Occipital lobe (tissue), 2 donors: ENCODE results near the gene PHC2. TPM values are rescaled to one million over a fixed set of nuclear protein-coding genes. Genes with fewer than 3 reads are reported as not detected.

ENCODE experiments used
- DNase-seq: peaks from one replicate; lab custom pipeline; 2025; lab: John Stamatoyannopoulos, UW
- total RNA-seq: library from RNA; depleted of rRNA; stranded (reverse); fragments of >200 nt; gene quantifications from one replicate; pipeline ENCODE4 v1.2.3, GENCODE V29; 2014

PHC2 gene
- total RNA-seq, 1 donor from 2014 or later: 54.1 TPM

DNA sequence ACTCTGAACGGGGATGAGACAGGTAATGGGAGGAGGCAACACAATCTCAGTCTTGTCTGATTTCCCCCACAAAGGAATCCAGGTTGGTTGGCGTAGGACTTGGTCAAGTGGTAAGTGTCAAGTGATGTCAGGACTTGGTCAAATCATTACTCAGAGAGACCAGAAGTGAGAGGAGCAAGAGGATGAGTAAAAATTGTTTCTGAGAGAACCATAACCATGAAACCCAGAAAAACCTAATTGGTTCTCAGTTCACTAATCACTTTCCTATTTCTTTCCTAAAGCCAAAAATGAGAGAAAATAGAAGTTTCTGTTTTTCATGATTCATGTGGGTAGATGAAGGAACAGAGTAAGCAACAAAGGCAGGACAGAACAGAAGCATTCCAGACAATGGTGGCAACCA is 5.0 kb downstream of the PHC2 start:
- no peak for DNase-seq

DNA sequence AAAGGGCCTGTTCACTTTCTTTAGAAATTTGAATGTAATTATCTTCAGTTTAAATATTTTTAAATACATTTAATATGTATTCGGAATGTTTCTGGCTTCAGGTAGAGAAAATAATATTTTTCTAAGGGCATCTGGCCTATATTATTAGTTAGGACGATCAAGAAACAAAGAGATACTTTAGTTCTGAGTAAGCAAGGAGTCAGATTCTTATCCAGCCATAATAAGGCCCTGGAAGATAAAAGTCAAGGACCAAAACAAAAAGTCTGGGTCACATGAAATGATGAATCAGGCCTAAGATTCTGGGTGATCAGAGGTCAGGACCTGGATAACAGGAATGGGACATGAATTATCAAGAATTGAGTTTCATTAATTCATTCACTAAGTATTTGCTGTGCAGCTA is 6.3 kb downstream of the PHC2 start:
- DNase-seq: no peak

DNA sequence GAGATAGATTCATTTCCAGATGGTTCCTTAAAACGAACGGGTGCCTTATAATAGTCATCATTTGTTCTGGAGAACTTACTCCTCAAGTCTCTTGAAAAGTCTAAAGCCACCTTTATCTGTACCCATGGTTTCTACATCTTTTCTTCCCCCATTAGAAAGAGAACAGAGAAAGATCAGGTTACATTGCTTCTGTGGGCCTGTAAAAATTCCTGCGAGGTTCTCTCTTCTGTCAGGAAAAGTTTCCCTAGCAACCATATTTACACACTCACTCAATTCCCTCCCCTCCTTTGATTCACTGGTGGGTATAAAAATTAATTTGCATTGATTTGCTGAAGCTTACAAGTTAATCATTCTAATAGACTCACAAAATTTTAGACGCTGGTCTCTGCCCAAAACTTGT is 6.7 kb downstream of the PHC2 start:
- no peak for DNase-seq

DNA sequence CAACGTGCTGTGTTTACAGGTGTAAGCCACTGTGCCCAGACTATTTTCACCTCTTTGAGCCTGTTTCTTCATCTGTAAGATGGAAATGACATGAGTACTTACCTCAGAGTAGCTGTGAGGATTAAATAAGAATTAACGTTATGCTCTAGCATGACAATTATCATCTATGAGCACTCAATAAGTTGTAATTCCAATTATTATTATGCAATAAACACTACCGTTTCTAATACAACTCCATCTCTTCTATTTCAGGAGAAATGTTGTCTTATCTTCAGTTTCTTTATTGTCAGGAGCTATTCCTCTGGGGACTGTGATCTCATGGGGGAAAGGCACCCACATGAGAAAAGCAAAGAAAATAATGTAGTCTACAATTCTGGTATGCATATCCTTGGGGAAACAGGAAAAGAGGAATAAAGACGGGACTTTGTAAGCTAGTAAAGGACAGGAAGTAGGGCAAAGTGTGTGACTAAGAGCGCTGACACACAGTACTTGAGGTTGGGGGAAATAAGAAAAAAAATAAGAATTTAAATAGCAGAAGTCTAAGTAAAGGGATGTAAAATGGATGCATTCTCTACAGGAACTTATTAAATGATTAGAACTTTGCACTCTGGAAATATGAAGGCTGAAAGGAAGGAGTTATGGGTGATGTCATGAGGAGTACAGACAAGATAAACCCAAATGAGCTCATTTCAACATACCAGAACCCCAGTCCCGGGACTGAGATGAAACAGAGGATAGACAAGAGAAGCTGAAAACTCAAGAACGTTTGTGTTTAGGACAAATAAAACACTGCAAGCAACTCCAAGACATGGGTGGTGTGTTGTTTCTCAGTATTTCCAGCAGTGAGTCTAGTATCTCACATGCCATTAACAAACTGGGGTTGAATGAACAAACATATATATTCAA is 9.8 kb downstream of the PHC2 start:
- DNase-seq: no peak

DNA sequence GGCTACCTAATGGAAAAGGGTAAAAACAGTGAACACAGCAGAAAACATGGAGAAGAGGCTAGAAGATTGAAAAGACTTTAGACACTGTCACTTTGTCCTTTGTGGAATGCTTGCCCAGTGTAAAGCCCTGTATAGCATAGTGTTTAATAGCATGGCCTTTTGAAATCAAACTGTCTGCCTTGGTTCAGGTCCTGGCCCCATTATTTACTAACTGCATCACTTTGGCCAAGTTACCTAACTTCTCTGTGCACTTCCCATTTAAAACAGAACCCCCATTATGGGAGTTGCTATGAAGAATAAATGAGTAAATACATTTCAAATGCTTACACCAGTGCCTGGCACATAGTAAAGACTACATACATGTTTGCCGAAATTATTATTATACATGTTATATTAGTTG is 12.1 kb downstream of the PHC2 start:
- no peak for DNase-seq

DNA sequence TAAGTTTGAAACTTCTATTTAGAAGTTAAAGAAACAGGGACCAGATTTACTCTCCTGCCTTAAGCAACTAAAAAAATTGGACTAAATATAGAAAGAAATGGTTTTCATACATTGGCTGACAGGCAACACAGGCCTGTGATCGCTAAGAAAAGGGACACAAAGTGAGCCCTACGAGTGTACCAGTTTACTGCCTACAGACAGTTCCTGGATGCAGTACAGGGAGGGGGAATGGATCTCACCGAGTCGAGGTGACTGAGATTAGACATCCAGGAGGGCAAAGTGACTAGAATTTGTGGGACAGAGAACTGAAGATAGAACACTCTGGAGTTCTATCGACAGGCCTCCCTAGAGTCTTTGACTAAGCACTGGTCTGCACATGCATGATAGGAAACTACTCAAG is 16.0 kb downstream of the PHC2 start:
- no peak for DNase-seq

DNA sequence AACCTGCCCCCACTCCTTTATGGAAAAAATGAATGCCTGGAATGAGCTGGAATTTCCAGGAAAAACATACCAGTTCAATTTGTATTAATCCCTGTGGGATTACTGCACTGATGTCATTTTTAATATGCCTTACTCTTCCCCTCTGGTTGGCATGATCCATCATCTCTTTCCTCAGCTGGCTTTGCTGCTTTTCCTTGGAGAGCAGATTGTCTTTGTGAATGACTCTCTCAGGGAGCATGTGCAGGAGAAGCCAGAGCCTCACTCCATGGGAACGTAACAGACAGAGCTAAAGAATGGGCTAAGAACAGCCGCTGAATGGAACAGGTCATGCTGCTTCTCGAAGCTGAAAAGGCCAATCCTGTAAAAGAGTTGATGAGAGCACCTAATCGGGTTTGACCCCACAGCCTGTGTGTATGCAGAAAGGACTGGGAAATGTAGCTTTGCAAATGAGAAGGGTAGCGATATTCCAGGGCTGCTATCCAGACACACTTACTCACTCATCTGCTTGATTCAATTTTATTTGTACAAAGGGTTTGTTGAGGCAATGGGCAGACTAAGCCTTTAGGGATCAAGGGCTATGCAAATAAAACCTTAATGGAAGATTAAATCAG is 20.7 kb downstream of the PHC2 start:
- DNase-seq: no peak

DNA sequence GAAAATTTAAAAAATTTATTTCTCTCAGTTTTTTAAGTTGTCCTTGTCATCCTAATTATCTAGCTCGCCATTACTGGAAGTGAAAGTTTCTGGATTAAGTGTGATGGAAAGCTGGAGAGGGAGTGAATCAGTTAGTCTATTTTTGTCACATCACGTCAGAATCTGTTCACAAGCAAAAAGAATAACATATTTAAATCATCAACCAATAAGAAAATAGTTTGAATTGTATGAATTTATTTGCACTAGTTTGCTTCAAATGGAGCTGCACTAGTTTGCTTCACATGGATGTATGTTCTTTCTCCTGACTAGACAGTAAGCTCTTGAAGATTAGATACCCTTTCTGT is 22.8 kb downstream of the PHC2 start:
- DNase-seq: no peak

DNA sequence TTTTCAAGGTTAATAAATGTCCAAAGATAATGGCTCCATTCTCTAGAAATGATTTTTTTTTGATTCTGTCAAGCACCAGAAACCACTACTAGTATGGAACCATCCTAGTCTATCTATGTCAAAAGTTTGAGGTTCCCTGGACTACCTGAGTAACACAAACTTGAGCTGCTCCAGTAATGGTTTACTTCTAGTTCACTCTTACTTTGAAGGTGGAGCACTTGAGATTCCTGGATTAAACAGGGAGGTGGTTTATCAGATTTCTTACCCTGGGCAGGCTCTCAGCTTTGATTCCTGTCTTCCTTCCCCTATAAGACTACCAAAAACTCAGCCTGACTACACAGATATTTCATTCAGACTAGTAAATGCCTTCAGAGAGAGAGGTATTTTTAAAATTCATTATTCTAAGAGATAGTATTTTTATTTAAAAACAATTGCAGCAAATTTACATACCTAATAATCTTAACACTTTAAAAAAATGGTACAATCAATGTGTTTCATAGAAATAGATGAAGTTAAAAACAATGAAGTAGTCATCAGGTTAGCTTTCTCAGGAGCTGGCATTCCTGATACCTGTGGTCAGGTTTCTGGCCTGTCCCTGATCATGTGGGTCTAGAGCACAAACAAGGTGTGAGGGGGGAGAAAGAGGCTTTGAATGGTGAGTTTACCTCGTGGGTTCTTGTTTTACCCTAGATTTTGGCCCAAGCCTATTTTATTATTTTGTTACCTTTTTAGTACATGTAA is 23.4 kb downstream of the PHC2 start:
- no peak for DNase-seq

DNA sequence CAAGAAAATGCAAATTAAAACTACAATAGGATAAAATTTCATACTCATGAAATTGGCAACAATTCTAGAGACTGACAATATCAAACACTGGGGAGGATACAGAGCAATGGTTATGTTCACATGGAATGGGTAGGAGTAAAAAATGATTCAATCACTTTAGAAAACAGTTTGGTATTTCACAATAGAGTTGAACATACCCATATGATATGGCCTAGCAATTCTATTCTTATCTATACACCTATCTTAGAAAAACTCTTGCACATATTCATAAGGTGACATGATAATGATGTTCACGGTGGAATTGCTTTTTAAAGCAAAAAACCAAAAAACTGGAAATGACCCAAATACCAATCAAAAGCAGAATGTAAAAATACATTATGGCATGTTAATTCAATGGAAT is 28.7 kb downstream of the PHC2 start:
- no peak for DNase-seq

DNA sequence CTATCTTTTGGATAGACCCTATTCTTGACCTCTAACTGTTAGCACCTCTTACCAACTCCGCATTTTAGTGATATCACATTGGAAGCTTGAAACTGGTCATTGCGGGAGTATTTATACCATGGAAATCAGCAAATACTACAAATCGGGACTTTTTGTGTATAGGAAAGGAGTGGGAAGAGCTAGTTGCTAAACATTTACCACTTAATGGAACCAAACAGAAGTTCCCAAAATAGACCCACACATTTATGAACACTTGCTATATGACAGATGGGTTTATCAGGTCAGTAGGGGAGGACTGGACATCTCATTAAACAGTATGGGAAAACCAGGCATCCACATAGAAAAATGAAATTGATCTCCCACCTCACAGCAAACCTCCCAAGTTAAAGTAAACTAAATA is 29.4 kb downstream of the PHC2 start:
- DNase-seq: no peak

DNA sequence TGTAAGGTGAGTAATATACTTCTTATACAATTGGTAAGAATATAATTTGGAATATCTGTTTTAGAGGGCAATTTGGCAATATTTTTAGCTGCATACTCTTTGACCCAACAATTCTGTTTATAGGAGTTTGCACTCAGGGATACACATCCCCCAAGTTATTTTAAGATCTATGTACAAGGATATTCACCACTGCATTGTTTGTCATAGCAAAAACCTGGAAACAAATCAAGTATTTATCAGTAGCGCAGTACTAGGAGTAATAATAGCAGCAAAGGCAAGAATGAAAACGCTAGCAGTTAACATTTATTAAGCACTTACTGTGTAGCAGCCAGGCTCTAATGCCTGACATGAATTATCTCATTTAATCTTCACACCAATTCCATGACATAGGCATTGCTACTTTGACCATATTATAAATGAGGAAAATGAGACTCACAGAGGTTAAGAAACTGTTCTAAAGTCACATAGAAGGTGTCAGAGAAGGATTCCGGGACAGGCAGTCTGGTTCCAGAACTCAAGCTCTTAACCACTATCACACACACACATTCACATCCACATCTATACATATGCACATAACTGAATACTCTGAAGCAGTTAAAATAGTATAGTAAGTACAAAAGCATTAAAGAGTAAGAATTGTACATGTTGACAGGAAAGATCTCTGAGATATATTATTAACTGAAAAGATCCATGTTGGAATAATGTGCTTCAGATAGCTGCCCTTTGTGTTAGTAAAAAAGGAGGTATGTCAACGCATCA is 30.6 kb downstream of the PHC2 start:
- no peak for DNase-seq

DNA sequence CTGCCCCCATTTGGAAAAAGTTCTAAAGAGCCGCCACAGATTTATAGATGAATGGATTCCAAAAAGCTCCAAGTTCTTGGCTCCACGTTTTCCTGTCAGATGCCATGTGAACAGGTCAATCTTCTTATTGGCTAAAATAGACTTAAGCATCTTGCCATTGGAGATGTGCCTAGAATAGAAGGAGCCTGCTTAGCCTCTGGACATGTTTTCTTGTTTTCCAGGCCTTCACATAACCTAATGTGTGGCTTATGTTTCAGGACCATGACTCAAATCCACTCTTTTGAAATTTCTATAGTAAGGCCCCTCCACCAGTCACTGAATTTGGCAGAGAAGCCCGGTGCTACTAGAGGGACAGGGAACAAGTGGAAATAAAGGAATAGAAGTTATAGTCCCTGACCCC is 31.5 kb downstream of the PHC2 start:
- DNase-seq: no peak

DNA sequence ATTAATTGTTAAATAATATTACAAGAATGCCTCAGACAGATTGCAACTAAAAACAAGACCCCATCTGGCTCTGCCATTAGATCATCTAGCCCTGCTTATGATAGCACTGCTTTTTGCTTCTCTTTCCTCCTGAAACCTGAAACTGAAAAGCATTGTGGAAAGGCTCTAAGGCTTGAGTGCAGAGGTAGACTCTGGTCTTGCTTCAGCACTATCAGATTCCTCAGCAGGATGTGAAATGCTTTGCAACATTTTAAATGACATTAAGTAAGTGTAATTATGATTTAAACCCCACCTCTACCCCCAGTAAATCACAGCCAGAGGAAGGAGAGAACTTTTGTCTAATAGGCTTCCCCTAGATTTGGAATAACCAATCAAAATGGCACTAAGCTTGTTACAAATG is 32.9 kb downstream of the PHC2 start:
- DNase-seq: no peak

DNA sequence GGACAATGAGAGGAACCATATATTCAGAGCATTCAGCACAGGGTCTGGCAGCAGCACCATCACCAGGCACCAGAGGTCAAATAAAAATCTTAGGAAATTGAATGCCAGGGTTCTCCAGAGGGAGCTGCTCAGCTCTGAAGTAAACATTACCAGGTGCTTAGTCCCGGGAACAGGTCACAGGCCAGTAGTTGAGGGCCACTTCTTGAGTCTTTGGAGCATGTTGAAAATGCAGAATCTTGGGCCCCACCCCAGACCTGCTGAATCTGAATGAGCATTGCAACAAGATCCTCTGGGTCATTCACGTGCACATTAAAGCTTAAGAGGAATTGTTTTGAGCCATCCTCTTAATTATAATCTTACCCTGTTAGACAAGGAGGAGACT is 33.8 kb downstream of the PHC2 start:
- DNase-seq: no peak

DNA sequence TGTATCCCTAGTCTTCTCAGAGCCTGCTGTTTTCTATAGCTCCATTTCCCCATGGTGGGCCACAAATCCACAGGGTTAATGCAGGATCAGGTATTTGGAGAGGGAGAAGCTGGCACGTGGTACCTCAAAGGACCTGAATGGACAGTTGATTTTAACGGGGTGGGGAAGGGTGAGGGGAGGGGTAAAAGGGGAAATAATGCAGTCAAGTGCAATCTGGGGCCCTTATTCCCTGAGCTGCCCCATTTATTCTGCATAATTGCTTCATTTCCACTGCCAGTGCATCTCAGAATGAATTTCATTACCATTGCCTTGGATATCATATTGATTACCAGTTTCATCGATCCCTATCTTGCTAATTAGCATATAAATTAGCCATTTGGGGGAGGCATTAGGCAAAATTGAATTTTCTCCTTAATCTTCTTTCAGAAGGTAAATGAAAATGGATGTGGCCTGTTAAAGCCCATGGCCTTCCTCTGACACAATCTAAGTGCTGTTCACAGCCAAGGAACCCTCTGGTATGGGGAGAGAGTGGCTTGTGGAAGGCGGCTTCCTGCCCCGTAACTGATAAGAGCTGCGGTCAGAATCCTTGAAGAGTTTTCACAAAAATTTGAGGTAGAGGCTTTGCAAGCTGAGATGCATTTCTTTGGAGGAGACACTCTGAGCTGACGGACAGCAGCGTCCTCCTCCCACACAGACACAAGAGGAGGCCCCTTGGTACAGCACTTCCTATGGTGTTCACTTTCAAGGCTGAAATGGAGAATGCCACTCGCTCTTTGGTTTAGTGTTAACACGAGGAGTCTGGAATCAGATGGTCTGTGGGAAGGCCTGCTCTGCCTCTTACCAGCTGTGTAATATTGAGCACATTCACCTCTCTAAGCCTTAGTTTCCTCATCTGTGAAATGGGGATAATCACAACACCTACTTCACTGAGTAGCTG is 34.4 kb downstream of the PHC2 start:
- DNase-seq: no peak

DNA sequence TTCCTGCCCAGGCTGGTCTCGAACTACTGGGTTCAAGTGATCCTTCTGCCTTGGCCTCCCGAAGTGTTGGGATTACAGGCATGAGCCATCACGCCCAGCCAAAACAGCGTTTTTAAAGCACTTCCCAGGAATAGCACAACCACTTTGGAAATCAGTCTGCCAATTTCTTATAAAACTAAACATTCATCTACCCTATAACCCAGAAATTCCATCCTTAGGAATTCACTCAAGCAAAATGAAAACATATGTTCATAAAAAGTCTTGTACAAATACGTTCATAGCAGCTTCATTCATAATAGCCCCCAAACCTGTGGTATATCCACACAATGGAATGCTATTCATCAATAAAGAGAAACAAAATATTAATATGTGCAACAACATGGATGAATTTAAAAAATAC is 36.1 kb downstream of the PHC2 start:
- DNase-seq: no peak

DNA sequence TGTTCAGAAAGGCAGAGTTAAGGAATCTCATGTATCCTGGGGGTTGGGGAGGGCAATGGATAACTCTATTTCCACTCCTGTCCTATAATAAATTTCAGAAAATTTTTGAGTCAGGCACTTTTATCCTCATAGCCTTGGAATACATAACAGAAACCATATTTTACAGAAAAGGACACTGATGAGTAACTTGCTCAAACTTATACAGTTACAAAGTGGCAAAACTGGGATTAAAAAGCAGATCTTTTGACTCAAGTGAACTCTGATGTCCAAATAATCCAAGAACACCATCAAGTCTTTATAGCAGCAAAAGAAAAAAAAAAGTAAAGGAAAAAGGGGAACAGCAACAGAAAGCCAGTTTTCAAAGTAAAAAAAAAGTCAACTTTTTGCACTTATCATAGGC is 36.9 kb downstream of the PHC2 start:
- DNase-seq: no peak

DNA sequence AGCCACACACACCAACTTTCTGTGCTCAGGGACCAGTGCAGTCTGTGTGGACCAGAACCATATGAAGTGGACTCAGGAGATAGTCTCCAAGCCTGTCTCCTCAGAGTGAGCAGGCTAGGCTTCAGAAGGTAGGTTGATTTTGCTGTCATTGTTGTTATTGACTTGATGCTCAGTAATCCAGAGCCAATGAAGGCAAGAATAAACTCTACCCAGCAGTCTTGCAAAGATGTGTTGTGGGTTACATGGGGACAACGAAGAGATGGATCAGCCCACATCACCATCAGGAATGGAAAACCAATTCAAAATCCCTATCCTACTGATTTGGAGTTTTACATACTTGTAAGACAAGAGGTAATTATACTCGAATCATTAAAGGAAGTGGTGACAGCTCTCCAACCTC is 37.4 kb downstream of the PHC2 start:
- DNase-seq: no peak

DNA sequence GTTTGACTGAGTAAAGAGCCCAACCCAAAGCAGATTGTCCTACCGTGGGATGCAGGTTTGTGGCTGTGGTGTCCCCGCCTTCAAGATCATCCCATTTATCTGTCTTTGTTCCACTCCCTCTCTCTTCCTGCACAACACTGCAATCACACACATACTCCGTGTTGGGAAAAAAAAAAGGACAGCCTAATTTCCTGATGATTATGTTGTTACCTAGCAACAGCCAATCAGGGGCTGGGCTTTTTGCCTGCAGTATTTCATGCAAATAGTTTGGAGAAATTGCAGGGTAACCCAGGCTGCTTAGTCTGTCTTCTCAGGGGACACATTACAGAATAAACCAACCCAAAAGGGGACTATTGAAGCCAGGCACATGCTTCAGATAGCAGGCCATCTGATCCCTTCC is 38.3 kb downstream of the PHC2 start:
- DNase-seq: no peak

DNA sequence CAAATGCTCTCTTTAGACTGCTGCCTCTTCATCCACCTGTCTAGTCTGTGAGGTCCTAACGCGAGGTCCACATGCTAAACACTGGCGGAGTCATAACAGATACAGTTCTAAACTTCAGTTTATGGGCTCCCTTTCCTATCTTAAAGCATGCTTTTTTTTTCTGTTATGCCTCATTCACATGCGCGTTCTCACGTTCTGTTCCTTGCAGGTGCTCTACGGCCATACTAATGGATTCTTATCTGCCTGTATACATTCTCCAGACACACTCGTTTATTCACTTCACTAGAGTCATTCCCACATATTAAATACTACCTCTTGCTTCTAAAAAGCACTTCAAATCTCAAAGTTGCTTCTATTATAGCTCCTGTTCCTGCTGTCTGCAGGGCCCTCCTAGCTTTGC is 38.7 kb downstream of the PHC2 start:
- DNase-seq: no peak
